Measurements from ENCODE around the gene GH1. TPM values are rescaled to one million over a fixed set of nuclear protein-coding genes. Genes with fewer than 3 reads are reported as not detected.
"Not testable (repeated sequence)": the region's sequence is repeated elsewhere in the genome, so short reads cannot be mapped to it uniquely, and the experiment has no call there.

The GH1 gene
- total RNA-seq, 1 experiment from 2014 or later, result not detected

DNA sequence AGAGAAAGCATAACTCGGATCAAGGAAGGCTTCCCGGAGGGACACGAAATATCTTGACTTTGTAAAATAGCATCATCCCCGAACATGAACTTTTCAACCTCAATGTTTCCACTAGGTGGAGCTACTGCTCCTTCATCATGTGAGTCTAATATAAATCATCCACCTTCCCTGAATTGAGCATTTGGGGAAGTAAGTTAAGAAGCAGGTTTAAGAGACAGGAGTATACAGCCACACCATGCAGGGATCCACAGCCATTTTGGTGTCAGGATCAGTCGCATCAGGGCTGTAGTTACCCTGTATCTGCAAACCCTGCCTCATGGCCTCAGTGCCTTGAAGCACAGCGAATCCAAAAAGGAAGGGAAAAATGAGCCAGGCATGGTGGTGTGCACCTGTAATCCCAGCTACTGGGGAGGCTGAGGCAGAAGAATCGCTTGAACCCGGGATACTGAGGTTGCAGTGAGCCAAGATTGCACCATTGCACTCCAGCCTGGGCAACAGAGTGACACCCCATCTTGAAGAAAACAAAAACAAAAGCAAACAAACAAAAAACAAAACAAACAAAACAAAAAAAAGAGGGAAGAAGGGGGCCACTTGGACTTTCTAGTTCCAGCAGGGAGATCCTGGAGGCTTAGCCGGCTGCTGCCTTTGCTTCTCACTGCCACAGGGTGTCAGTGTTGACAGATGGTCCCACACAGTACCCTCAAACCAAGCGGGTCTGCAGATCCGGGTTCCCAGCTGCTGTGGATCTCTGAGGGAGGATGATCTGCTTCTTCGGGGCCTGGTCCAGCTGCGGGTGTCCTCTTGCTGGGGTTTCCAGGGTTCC lies 29.4 kb downstream of the GH1 start:
- H3K27ac ChIP-seq (ENCODE audit: low read length); DNase-seq (ENCODE audit: low read depth, low spot score); H3K4me3 ChIP-seq (ENCODE audit: low read depth in 2 of 2, low read length in 2 of 2); H3K9me3 ChIP-seq (ENCODE audit: control insufficient read depth, insufficient read depth, low read depth, low read length); POLR2A ChIA-PET; H3K27me3 ChIP-seq (ENCODE audit: control insufficient read depth, insufficient read depth, low read length); H3K36me3 ChIP-seq (ENCODE audit: control insufficient read depth, insufficient read depth, low read length); BruUV-seq (replicated peaks); in situ Hi-C loops (cut with HindIII; ENCODE audit: low pct_unique_long_range_greater_than_20kb, low sequenced_read_pairs); intact Hi-C loops (cut with micrococcal nuclease; ENCODE audit: unreplicated experiment); H3K4me1 ChIP-seq (ENCODE audit: control insufficient read depth, insufficient read depth, low read length): not testable (repeated sequence)
- TF ChIP-seq, protein P1, sequence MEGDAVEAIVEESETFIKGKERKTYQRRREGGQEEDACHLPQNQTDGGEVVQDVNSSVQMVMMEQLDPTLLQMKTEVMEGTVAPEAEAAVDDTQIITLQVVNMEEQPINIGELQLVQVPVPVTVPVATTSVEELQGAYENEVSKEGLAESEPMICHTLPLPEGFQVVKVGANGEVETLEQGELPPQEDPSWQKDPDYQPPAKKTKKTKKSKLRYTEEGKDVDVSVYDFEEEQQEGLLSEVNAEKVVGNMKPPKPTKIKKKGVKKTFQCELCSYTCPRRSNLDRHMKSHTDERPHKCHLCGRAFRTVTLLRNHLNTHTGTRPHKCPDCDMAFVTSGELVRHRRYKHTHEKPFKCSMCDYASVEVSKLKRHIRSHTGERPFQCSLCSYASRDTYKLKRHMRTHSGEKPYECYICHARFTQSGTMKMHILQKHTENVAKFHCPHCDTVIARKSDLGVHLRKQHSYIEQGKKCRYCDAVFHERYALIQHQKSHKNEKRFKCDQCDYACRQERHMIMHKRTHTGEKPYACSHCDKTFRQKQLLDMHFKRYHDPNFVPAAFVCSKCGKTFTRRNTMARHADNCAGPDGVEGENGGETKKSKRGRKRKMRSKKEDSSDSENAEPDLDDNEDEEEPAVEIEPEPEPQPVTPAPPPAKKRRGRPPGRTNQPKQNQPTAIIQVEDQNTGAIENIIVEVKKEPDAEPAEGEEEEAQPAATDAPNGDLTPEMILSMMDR (IDR thresholded peaks at IDR 0.05), result peak; percentile 74
- CTCF ChIA-PET, result interaction anchor here (0.6 to 1.0 kb wide), 3 partner anchors 19 to 132 kb away, joined by 3 to 4 read pairs (median 3); no protein-coding TSS in a partner anchor
- ATAC-seq, result peak; percentile 91

DNA sequence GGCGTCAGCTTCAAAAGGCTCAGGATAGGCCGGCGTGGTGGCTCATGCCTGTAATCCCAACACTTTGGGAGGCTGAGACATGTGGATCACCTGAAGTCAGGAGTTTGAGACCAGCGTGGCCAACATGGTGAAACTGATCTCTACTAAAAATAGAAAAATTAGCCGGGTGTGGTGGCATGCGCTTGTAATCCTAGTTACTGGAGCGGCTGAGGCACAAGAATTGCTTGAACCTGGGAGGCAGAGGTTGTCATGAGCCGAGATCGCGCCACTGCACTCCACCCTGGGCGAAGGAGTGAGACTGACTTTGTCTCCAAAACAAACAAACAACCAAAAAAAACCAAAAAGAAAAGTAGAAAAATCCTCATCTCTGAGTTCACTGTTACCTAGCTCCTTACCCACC lies 33.5 kb downstream of the GH1 start:
- H3K27ac ChIP-seq (ENCODE audit: low read length); POLR2A ChIA-PET; BruUV-seq (replicated peaks); in situ Hi-C loops (cut with HindIII; ENCODE audit: low pct_unique_long_range_greater_than_20kb, low sequenced_read_pairs); intact Hi-C loops (cut with micrococcal nuclease; ENCODE audit: unreplicated experiment); H3K9me3 ChIP-seq (ENCODE audit: control insufficient read depth, insufficient read depth, low read depth, low read length); H3K4me3 ChIP-seq (ENCODE audit: low read depth in 2 of 2, low read length in 2 of 2); CTCF ChIA-PET; ATAC-seq; DNase-seq (ENCODE audit: low read depth, low spot score); H3K27me3 ChIP-seq (ENCODE audit: control insufficient read depth, insufficient read depth, low read length); H3K36me3 ChIP-seq (ENCODE audit: control insufficient read depth, insufficient read depth, low read length); H3K4me1 ChIP-seq (ENCODE audit: control insufficient read depth, insufficient read depth, low read length): not testable (repeated sequence)

DNA sequence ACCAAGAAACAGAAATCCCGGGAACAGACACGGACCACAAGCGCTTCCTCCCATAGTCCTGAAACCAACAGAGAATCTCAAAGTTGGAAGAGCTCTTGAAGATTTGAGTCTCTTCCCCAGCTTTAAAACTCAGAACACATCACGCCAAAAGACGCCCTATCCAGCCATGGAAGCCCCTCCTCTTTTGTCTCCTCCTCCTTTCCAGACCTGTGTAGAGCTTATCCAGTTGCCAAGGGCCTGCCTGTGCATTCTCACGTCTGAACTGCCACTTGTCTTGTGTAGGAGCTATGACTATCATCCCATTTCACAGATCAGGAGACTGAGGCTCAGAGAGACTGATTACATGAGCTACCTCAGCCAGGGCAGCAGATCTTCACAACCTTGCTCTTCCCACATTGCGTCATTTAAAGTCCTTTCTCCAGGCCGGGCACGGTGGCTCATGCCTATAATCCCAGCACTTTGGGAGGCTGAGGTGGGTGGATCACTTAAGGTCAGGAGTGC lies 36.0 kb downstream of the GH1 start:
- not testable (repeated sequence) for ATAC-seq

DNA sequence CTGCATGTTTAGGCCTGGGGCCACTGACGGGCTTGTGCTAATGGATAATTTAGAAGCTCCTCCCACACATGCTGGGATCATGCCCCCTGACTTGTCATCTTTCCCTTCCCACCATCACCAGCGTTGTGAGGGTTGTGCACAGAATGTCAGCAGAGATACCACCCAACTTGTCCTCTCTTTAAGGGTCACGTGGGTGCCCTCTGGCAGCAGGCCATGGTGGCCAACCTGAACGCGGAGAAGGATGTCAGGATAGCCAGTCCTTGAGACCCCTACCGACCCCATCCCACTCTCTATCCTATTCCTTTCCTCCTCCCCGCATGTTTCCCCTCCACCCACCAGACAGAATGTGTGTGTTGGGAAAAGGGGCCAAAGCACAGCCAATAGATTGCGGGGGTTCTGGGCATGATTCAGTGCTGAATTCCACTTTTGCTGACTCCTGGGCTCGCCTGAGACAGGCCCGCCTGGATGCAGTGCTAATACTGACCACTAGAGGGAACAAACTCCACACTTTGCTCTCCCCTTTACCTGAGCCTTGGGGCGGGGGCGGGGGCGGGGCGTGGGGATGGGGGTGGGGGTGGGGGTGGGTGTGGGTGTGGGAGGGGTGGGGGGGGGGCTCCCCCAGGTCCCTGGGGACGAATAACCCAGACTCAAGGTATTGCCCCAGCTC lies 36.6 kb downstream of the GH1 start, which contains the start of gene GH2:
Gene GH2, minus strand, starts transcription at position 10 of the 667 bp plus-strand sequence. CDS start 143 bp downstream, outside the sequence.
- in situ Hi-C loops (cut with HindIII; ENCODE audit: low pct_unique_long_range_greater_than_20kb, low sequenced_read_pairs) (no loop called here), intact Hi-C loops (cut with micrococcal nuclease; ENCODE audit: unreplicated experiment) (no loop called here)
- ATAC-seq (peak; percentile 87), DNase-seq (ENCODE audit: low read depth, low spot score) (peak; percentile 35)
- H3K27me3 ChIP-seq (ENCODE audit: control insufficient read depth, insufficient read depth, low read length), result no peaks in the 10 kb centered on the region
- H3K4me1 ChIP-seq (ENCODE audit: control insufficient read depth, insufficient read depth, low read length), result no peaks in the 10 kb centered on the region
- no peak within 1 kb of the TSS for H3K27ac ChIP-seq (ENCODE audit: low read length)
- TF ChIP-seq POLR2AphosphoS5 (IDR thresholded peaks at IDR 0.05; ENCODE audit: low read depth, low read length) (no peak), TCF7L2 (IDR thresholded peaks at IDR 0.05; ENCODE audit: low read depth, low read length) (no peak)
- TF ChIP-seq, protein P1 (IDR thresholded peaks at IDR 0.05), result peak; percentile 63
- TF ChIP-seq, protein P2, sequence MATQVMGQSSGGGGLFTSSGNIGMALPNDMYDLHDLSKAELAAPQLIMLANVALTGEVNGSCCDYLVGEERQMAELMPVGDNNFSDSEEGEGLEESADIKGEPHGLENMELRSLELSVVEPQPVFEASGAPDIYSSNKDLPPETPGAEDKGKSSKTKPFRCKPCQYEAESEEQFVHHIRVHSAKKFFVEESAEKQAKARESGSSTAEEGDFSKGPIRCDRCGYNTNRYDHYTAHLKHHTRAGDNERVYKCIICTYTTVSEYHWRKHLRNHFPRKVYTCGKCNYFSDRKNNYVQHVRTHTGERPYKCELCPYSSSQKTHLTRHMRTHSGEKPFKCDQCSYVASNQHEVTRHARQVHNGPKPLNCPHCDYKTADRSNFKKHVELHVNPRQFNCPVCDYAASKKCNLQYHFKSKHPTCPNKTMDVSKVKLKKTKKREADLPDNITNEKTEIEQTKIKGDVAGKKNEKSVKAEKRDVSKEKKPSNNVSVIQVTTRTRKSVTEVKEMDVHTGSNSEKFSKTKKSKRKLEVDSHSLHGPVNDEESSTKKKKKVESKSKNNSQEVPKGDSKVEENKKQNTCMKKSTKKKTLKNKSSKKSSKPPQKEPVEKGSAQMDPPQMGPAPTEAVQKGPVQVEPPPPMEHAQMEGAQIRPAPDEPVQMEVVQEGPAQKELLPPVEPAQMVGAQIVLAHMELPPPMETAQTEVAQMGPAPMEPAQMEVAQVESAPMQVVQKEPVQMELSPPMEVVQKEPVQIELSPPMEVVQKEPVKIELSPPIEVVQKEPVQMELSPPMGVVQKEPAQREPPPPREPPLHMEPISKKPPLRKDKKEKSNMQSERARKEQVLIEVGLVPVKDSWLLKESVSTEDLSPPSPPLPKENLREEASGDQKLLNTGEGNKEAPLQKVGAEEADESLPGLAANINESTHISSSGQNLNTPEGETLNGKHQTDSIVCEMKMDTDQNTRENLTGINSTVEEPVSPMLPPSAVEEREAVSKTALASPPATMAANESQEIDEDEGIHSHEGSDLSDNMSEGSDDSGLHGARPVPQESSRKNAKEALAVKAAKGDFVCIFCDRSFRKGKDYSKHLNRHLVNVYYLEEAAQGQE (IDR thresholded peaks at IDR 0.05; ENCODE audit: insufficient read depth in 1 of 2, low read depth in 2 of 2, low read length in 1 of 2), result no peak
- H3K9me3 ChIP-seq (ENCODE audit: control insufficient read depth, insufficient read depth, low read depth, low read length), result no peaks in the 10 kb centered on the region
- BruUV-seq (replicated peaks), result no TSS peak
- no peak within 1 kb of the TSS for H3K4me3 ChIP-seq (ENCODE audit: low read depth in 2 of 2, low read length in 2 of 2)
- POLR2A ChIA-PET, result no interaction called here
- CTCF ChIA-PET, result interaction anchor here (0.7 kb wide), 1 partner anchor 12 kb away, joined by 4 read pairs; no protein-coding TSS in a partner anchor
- H3K36me3 ChIP-seq (ENCODE audit: control insufficient read depth, insufficient read depth, low read length), result no peaks in the 10 kb centered on the region

More for the DNA sequence above, 36.0 kb downstream of the GH1 start:
- BruUV-seq (replicated peaks); in situ Hi-C loops (cut with HindIII; ENCODE audit: low pct_unique_long_range_greater_than_20kb, low sequenced_read_pairs); POLR2A ChIA-PET; intact Hi-C loops (cut with micrococcal nuclease; ENCODE audit: unreplicated experiment); H3K27me3 ChIP-seq (ENCODE audit: control insufficient read depth, insufficient read depth, low read length); H3K9me3 ChIP-seq (ENCODE audit: control insufficient read depth, insufficient read depth, low read depth, low read length); DNase-seq (ENCODE audit: low read depth, low spot score); H3K36me3 ChIP-seq (ENCODE audit: control insufficient read depth, insufficient read depth, low read length); H3K4me3 ChIP-seq (ENCODE audit: low read depth in 2 of 2, low read length in 2 of 2); H3K4me1 ChIP-seq (ENCODE audit: control insufficient read depth, insufficient read depth, low read length); H3K27ac ChIP-seq (ENCODE audit: low read length): not testable (repeated sequence)
- CTCF ChIA-PET, result interaction anchor here (0.7 kb wide), 1 partner anchor 500 kb away, joined by 5 read pairs; no protein-coding TSS in a partner anchor

All from Panc1 (cell line).